Body of pancreas (tissue), 4 donors: ENCODE results near the gene PFKFB2. TPM values are rescaled to one million over a fixed set of nuclear protein-coding genes. Genes with fewer than 3 reads are reported as not detected.

Experiments
- ATAC-seq: fragments of 150-250 bp; one replicate; pipeline ENCODE4 v1.9.1; 2016
- DNase-seq, 4 donors: peaks; one replicate each; pipeline ENCODE4 v3.0.0-alpha.2; 2019
- H3K27ac ChIP-seq, 4 donors: fragments of 200-600 bp; sonication (generic); 1 replicate in 3 of 4; 2 replicates in 1 of 4; pipeline versions ENCODE4 v1.5.1 to v1.6.1; 2016 to 2019; ENCODE audit warnings: mild to moderate bottlenecking in 1 of 4, mixed read lengths in 1 of 4, moderate library complexity in 1 of 4
- H3K27me3 ChIP-seq, 2 donors: fragments of 200-600 bp; sonication (generic); one replicate each; pipeline ENCODE4 v1.6.0; 2016; ENCODE audit warnings: mild to moderate bottlenecking in 1 of 2
- H3K36me3 ChIP-seq, 2 donors: fragments of 200-600 bp; sonication (generic); replicated peaks in 1 of 2; 2 replicates each; pipeline ENCODE4 v1.5.1; 2016; ENCODE audit warnings: low read depth in 2 of 2; ENCODE audit not compliant: insufficient read depth in 1 of 2
- H3K4me1 ChIP-seq: fragments of 200-600 bp; sonication (generic); one replicate; pipeline ENCODE4 v1.6.0; 2016
- H3K4me3 ChIP-seq, 2 donors: fragments of 200-600 bp; sonication (generic); 1 replicate in 1 of 2; 2 replicates in 1 of 2; pipeline ENCODE4 v1.5.1; 2016 to 2019
- H3K9me3 ChIP-seq, 3 donors: fragments of 200-600 bp; sonication (generic); 1 replicate in 2 of 3; 2 replicates in 1 of 3; pipeline ENCODE4 v1.5.1; 2016
- CTCF ChIP-seq, 7 experiments: fragments of 450-650 bp in 4 of 7; fragments of 200-600 bp in 3 of 7; sonication (generic) in 3 of 7; IDR thresholded peaks; one replicate each; pipeline ENCODE4 v1.5.1; 2016 to 2019; ENCODE audit warnings: antibody characterized with exemption in 7 of 7
- POLR2A ChIP-seq, 3 donors: fragments of 450-650 bp; IDR thresholded peaks; one replicate each; pipeline ENCODE4 v1.6.1; 2016; ENCODE audit warnings: antibody characterized with exemption in 3 of 3, mild to moderate bottlenecking in 2 of 3
- WGBS, 2 donors: methylation state at CpG; one replicate each; pipeline ENCODE4 v1.1.5; 2017; 5-methylcytosine and 5-hydroxymethylcytosine counted together
- intact Hi-C: fragments of 100-400 bp; cut with DNase I; formaldehyde crosslinking; loops from one replicate; pipeline ENCODE4 v1.15.1; 2023
- total RNA-seq, 2 donors: library from RNA; depleted of rRNA; stranded (reverse); fragments of >200 nt; gene quantifications; one replicate each; pipeline ENCODE4 v1.1.0, GENCODE V29; 2016

PFKFB2 gene
- total RNA-seq, 2 donors from 2014 or later: 4.9 to 9.3 TPM

GRCh38 chr1:207112616-207113296 is 59.7 kb downstream of the PFKFB2 start:
- H3K36me3 ChIP-seq: no peaks in the 10 kb centered on the region
- H3K27ac ChIP-seq: no peak overlapping the region
- WGBS, 2 donors: 52 to 78% methylated on average over 2 of the region's 2 CpGs
- H3K4me1 ChIP-seq: no peaks in the 10 kb centered on the region
- DNase-seq (no peak), ATAC-seq (no peak)
- H3K9me3 ChIP-seq: no peaks in the 10 kb centered on the region
- intact Hi-C loops: no loop called here
- TF ChIP-seq POLR2A (IDR thresholded peaks at IDR 0.05): no peak
- TF ChIP-seq CTCF (IDR thresholded peaks at IDR 0.05): no peak
- no peaks in the 10 kb centered on the region for H3K27me3 ChIP-seq
- H3K4me3 ChIP-seq: no peak overlapping the region

- no peak for DNase-seq
- intact Hi-C loops: no loop called here
- Histone ChIP-seq H3K36me3 (no peaks in the 10 kb centered on the region), H3K9me3 (no peaks in the 10 kb centered on the region), H3K4me1 (no peaks in the 10 kb centered on the region), H3K27ac (no peak overlapping the region), H3K27me3 (no peaks in the 10 kb centered on the region), H3K4me3 (no peak overlapping the region)
- TF ChIP-seq POLR2A (IDR thresholded peaks at IDR 0.05) (no peak), CTCF (IDR thresholded peaks at IDR 0.05) (no peak)
- 57 to 58% methylated on average over 5 of the region's 5 CpGs for WGBS, 2 donors
- ATAC-seq: no peak
Measured at GRCh38 chr1:207115269-207115668, 62.2 kb downstream of the PFKFB2 start.

- WGBS, 2 donors: 74 to 85% methylated on average over 3 of the region's 3 CpGs
- DNase-seq: no peak
- intact Hi-C loops: no loop called here
- Histone ChIP-seq H3K9me3 (no peaks in the 10 kb centered on the region), H3K4me1 (no peaks in the 10 kb centered on the region), H3K4me3 (no peak overlapping the region), H3K36me3 (no peaks in the 10 kb centered on the region), H3K27me3 (no peaks in the 10 kb centered on the region), H3K27ac (no peak overlapping the region)
- TF ChIP-seq POLR2A (IDR thresholded peaks at IDR 0.05) (no peak), CTCF (IDR thresholded peaks at IDR 0.05) (no peak)
- no peak for ATAC-seq
Measured at GRCh38 chr1:207124389-207124788, 71.3 kb downstream of the PFKFB2 start.

- TF ChIP-seq CTCF (IDR thresholded peaks at IDR 0.05) (no peak), POLR2A (IDR thresholded peaks at IDR 0.05) (no peak)
- Histone ChIP-seq H3K4me1 (no peaks in the 10 kb centered on the region), H3K27ac (no peak overlapping the region)
Measured at GRCh38 chr1:207128336-207128921, 75.4 kb downstream of the PFKFB2 start.

GRCh38 chr1:207129053-207129452 is 76.0 kb downstream of the PFKFB2 start:
- Histone ChIP-seq H3K36me3 (no peaks in the 10 kb centered on the region), H3K27ac (no peak overlapping the region), H3K4me3 (no peak overlapping the region), H3K4me1 (no peaks in the 10 kb centered on the region), H3K9me3 (no peaks in the 10 kb centered on the region), H3K27me3 (no peaks in the 10 kb centered on the region)
- intact Hi-C loops: no loop called here
- ATAC-seq (no peak), DNase-seq (no peak)
- TF ChIP-seq POLR2A (IDR thresholded peaks at IDR 0.05): no peak
- no peak for TF ChIP-seq CTCF (IDR thresholded peaks at IDR 0.05)

More at GRCh38 chr1:207128336-207128921, 75.4 kb downstream of the PFKFB2 start:
- intact Hi-C loops: no loop called here
- Histone ChIP-seq H3K36me3 (no peaks in the 10 kb centered on the region), H3K27me3 (no peaks in the 10 kb centered on the region), H3K4me3 (no peak overlapping the region), H3K9me3 (no peaks in the 10 kb centered on the region)
- DNase-seq (no peak), ATAC-seq (no peak)
